Erythroblast (primary cell): ENCODE measurements around the gene PIK3C2G.

Experiments used
- GATA1 ChIP-seq: IDR thresholded peaks from 2 replicates; pipeline ENCODE4 v1.6.1; 2011; ENCODE audit warnings: low read depth, mild to moderate bottlenecking, control low read depth, low read length, moderate library complexity
- POLR2A ChIP-seq: IDR thresholded peaks from 2 replicates; pipeline ENCODE4 v1.6.1; 2011; ENCODE audit warnings: mild to moderate bottlenecking, low read length

- no peak for TF ChIP-seq POLR2A
- no peak for TF ChIP-seq GATA1
These were observed 368.1 kb downstream of the PIK3C2G start for GRCh38 chr12:18629445-18629844.
